Stimulated activated naive CD4-positive, alpha-beta T cell (primary cell): Measurements from ENCODE around the gene GRIN3A.

Experiments
- DNase-seq, 6 experiments: peaks; one replicate each; lab custom pipeline; 2025; lab: John Stamatoyannopoulos, UW

The GRIN3A gene

GRCh38 chr9:101705135-101705661 lies 33.2 kb downstream of the GRIN3A start:
- DNase-seq, result peak in 4 of 6 experiments; percentile 10 to 33 (median 29)

DNA sequence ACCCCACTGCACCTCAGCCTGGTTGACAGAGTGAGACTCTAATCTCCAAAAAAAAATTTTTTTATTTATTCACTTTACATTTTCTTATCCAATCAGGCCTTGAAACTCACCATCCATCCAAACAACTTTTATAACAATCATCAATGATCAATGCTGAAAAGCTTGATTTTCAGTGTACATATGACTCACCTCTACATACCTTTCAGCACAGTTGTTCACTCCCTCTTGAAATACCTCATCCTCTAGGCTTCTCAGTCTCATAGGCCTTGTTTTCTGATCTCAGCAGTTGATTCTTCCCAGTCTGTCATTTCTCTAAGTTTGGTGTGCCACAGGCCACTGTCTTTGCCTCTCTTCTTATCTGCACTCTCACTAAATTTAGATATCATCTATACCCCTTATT lies 36.2 kb downstream of the GRIN3A start:
- DNase-seq, result no peak

GRCh38 chr9:101693546-101694336 lies 44.7 kb downstream of the GRIN3A start:
- no peak for DNase-seq

GRCh38 chr9:101691657-101692056 lies 46.8 kb downstream of the GRIN3A start:
- DNase-seq, result no peak

DNA sequence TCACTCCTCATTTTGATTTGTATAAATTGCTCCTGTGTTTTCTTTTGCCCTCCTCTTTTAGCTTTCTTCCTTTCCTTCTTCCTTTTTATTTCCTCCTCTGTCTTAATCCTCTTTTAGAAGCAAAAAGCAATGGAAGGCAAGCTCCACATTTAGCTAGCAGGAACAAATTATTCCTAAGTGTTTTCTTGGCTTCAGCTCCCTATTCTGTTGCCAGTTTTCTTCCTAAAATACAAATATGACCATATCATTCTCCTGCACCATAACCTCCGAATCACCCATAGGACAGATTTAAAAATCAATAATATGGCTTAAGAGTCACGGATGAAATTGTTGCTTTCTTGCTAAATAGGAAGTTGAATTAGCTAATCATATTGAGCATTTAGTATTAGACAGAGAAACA lies 49.4 kb downstream of the GRIN3A start:
- no peak for DNase-seq

DNA sequence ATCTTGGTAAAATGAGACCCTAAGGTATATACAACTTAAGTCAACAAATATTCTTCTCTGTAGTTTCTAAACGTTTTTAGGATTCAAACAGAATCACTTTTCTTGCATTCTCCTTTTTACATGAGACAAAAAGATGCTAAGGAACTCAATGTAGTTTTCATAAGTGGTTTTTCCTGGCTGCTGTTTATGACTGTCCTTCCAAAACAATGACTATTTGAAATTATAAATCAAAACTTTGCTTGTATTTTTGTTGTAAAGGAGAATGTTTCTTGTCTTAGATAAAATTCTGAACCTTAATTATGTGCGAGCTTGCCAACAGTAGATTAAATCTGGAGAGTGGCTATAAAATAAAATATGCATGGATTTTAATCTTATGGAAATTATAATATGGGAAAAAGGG lies 53.8 kb downstream of the GRIN3A start:
- DNase-seq, result no peak

GRCh38 chr9:101683236-101683635 lies 55.2 kb downstream of the GRIN3A start:
- no peak for DNase-seq

DNA sequence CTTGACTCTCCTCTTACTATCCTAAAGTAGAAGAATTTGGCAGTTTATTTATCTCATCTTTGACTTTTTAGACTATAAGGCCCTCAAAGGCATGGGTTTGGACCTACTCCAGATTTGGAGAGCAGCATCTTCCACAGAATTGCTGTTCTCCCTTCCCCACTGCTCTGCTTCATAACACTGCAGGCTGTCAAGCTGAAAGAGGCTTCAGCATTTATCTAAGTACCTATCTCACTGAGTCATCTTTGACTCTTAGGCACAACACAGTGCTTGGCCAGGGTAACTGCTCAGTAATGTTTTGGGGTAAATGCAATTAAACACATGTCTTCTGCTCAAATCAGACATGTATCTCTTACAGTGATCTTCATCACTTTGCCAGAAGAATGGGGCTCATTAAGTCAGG lies 60.6 kb downstream of the GRIN3A start:
- DNase-seq, result no peak

- DNase-seq, result no peak
Observed at GRCh38 chr9:101675341-101675740, 63.1 kb downstream of the GRIN3A start.

- no peak for DNase-seq
Observed at GRCh38 chr9:101674165-101674564, 64.3 kb downstream of the GRIN3A start.

DNA sequence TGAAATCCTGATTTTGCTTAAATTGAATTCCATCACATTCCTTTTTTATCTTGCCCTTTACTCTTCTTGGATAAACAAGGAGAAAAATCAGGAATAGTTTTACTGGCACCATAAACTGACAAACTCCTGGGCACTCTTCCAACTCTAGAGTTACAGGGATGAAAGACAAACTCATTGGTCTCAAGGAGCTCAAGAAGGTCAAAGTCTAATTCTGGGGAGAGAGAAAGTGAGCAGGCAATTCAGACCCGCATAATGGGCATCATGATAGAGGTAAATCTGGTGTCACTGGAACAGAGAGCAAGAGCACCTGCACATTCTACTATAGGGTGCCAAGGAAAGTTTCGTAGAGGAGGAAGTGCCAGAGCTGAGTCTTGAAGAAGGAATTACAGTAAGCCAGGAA lies 64.8 kb downstream of the GRIN3A start:
- no peak for DNase-seq

DNA sequence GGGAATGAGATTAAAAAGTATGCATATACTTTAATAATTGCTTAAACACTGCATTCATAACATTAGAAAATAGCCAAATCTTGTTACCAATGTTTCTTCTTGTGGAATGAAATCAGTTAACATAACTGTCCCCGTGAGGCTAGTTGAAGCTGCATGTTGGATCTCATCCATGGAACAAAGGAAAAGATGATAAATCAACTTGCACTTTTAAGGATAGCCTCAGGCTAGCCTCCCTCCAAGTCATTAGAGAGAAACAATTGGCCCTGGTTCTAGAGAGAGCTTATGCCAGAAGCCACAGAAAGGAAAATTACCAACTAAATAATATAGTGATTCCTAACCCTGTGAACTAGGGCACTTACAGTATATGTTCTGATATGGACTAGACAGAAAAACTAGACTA lies 66.9 kb downstream of the GRIN3A start:
- DNase-seq, result no peak

GRCh38 chr9:101668421-101668820 lies 70.0 kb downstream of the GRIN3A start:
- no peak for DNase-seq

DNA sequence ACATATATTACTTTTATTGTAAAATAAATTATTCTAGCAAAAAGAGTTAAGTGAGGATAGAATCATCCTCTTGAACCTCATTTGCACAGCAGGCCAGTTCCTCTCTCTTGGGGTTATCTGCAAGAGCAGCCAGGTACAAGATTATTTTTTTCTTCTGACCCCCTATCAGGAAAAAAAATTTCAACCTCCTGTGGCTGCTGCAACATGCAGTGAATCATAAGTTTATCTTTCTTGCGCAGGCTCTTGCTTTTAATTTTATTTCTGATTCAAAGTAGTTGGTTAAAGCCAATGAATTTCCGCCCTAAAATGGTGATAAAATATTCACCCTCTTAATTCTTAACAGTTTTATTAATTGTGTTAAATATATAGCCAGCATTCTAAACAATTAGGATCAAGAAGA lies 74.0 kb downstream of the GRIN3A start:
- no peak for DNase-seq

GRCh38 chr9:101652601-101653175 lies 85.8 kb downstream of the GRIN3A start:
- DNase-seq, result no peak

GRCh38 chr9:101650142-101650541 lies 88.3 kb downstream of the GRIN3A start:
- no peak for DNase-seq

GRCh38 chr9:101648493-101648892 lies 90.0 kb downstream of the GRIN3A start:
- DNase-seq, result no peak

GRCh38 chr9:101639785-101640665 lies 98.4 kb downstream of the GRIN3A start:
- DNase-seq, result no peak

DNA sequence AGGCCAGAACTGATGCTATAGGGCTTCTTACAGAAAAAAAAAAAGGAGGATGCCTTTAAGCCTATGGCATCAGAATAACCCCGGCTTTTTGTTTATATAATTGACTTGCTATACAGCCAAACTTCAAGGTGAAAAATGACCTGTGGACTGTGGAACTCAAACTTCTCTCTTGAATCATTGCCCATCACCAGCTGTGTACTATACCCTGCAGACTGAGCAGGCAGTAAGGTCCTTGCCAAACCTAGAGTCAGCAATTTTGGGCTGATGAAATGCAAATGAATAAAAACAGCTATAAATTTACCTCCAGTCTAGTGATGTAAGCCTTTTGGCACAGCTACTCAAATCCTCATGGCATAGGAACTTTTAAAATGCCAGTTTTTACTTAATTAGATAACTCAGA lies 99.1 kb downstream of the GRIN3A start:
- DNase-seq, result no peak

GRCh38 chr9:101636247-101636646 lies 102.2 kb downstream of the GRIN3A start:
- DNase-seq, result no peak

DNA sequence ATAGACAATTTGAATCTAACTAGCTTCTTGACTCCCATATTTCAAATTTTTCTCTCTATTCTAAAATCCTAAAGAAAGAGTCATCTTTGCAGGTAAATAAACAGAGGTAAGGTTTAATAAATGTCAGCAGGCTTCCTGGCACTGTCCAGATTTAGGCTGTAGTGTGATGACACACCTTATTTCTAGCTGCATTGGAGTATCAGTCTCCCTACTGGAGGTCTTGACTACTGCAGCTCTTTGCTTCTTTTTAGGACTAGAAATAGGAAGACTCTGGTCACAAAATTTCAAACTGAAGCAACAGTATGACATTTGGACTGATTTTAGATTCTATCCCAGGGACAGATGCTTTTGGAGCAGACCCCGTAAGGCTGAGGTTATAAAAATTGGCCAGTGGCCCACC lies 103.0 kb downstream of the GRIN3A start:
- DNase-seq, result no peak

- no peak for DNase-seq
Observed at GRCh38 chr9:101634741-101635409, 103.6 kb downstream of the GRIN3A start.
